Measurements from ENCODE around the gene MXD1. TPM values are rescaled to one million over a fixed set of nuclear protein-coding genes. Genes with fewer than 3 reads are reported as not detected.
"Not testable (repeated sequence)": the region's sequence is repeated elsewhere in the genome, so short reads cannot be mapped to it uniquely, and the experiment has no call there.

MXD1 gene, protein sequence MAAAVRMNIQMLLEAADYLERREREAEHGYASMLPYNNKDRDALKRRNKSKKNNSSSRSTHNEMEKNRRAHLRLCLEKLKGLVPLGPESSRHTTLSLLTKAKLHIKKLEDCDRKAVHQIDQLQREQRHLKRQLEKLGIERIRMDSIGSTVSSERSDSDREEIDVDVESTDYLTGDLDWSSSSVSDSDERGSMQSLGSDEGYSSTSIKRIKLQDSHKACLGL
- 10 to 100 TPM; 12.5 to 18.6 (median 15.7) TPM for total RNA-seq

DNA sequence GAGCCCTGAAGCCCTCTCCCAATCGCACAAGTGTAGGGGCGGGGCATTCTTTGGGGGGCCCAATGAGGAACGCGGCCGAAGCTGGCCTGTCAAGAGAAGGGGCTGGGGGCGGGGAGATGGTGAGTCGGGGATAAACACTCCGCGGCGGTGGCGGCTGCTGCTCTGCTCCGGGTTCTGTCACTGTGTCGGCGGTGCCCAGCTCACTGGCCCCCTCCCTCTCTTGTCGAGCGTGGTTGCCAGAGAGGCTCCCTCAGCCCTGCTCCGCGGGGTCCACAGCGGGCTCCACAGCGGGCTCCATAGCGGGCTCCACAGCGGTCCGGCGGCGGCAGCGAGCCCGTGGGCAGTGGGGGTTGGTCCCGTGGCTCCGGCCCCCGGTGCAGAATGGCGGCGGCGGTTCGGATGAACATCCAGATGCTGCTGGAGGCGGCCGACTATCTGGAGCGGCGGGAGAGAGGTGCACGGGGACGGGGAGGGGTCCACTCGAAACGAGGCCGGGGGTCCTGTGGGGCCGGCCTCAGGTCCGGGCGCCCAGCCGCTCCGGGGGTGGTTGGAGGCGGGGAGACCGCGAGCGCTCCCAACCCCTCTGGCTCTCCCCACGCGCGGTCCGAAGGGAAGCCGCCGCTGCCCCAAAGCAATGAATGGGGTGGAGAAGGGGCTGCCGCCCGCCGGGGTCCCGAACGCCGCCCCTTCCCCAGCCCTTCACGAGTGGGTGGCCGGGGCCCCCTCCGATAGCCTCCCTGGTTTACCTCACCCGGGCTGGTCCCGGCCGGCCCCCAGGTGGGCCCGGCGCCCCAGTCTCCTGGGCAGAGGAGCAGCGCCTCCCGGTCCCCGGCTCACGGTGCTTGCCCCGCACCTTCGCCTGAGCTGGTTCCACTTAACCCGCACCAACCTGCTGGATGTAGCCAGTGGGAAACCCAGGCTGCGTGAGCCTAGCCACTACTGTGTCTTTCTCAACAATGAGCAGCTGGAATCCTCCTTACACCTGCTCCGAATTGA lies at the start of gene MXD1:
TSS of gene MXD1 (plus strand) at position 160 of the 996 bp plus-strand sequence. CDS start at position 382, 222 bp downstream.
- peak within 1 kb of the TSS; percentile 96 for H3K27ac ChIP-seq
- H3K4me3 ChIP-seq = peak within 1 kb of the TSS; percentile 88
- WGBS = under 1% methylated on average over 19 of the region's 81 CpGs
- no peaks in the 10 kb centered on the region for H3K9me3 ChIP-seq
- no peaks in the 10 kb centered on the region for H3K27me3 ChIP-seq
- H3K4me1 ChIP-seq = peaks cover 43% of the 10 kb centered on the region
- no peak for DNase-seq (ENCODE audit: low spot score in 2 of 2)
- H3K36me3 ChIP-seq = peaks cover 15% of the 10 kb centered on the region
- peak in 1 of 3 donors; percentile 41 for TF ChIP-seq POLR2AphosphoS5 (IDR thresholded peaks at IDR 0.05)
- TF ChIP-seq EP300 (IDR thresholded peaks at IDR 0.05) = no peak
- TF ChIP-seq POLR2A (IDR thresholded peaks at IDR 0.05) = peak; percentile 87 to 97
- TF ChIP-seq, protein P1, sequence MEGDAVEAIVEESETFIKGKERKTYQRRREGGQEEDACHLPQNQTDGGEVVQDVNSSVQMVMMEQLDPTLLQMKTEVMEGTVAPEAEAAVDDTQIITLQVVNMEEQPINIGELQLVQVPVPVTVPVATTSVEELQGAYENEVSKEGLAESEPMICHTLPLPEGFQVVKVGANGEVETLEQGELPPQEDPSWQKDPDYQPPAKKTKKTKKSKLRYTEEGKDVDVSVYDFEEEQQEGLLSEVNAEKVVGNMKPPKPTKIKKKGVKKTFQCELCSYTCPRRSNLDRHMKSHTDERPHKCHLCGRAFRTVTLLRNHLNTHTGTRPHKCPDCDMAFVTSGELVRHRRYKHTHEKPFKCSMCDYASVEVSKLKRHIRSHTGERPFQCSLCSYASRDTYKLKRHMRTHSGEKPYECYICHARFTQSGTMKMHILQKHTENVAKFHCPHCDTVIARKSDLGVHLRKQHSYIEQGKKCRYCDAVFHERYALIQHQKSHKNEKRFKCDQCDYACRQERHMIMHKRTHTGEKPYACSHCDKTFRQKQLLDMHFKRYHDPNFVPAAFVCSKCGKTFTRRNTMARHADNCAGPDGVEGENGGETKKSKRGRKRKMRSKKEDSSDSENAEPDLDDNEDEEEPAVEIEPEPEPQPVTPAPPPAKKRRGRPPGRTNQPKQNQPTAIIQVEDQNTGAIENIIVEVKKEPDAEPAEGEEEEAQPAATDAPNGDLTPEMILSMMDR (IDR thresholded peaks at IDR 0.05) = no peak

DNA sequence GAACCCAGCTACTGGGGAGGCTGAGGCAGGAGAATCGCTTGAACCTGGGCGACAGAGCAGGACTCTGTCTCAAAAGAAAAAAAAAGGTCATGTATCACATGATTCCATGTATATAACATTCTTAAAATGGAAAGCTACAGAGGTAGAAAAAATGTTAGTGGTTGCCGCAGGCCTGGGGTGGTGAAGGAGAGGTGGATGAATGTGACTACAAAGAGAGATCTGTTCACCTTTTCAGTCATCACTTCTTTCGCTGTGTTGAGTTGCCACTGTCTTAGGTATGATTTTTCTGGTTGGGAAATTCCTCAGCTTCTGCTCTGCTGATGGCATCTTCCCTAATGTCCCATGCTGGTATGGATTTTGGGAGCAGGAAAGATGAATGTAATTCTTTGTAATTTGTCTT lies 26.5 kb upstream of the MXD1 start:
- TF ChIP-seq POLR2AphosphoS5 (IDR thresholded peaks at IDR 0.05) (no peak), POLR2A (IDR thresholded peaks at IDR 0.05) (no peak)
- 96% methylated on average over 4 of the region's 4 CpGs for WGBS

DNA sequence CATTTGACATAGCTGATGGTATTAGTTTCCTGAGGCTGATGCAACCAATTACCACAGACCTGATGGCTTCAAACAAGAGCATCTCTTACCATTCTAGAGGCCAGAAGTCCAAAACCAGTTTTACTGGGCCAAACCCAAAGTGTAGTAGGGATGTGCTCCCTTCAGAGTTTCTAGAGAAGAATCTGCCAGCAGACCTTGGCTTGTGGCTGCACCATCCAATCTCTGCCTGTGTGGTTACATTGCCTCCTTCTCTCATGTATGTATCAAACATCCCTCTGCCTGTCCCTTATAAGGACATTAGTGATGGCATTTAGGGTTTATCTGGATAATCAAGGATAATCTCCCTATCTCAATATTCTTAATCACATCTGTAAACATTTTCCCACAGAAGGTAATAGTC lies 25.6 kb upstream of the MXD1 start:
- TF ChIP-seq POLR2A (IDR thresholded peaks at IDR 0.05) (no peak), POLR2AphosphoS5 (IDR thresholded peaks at IDR 0.05) (no peak)
- TF ChIP-seq, protein P1 (IDR thresholded peaks at IDR 0.05) = no peak
- no peaks in the 10 kb centered on the region for H3K27me3 ChIP-seq
- peaks cover 6% of the 10 kb centered on the region for H3K4me1 ChIP-seq
- no peaks in the 10 kb centered on the region for H3K9me3 ChIP-seq
- no peak overlapping the region for H3K4me3 ChIP-seq
- no peaks in the 10 kb centered on the region for H3K36me3 ChIP-seq
- H3K27ac ChIP-seq = no peak overlapping the region
- no peak for DNase-seq (ENCODE audit: low spot score in 2 of 2)

More for the DNA sequence above, 26.5 kb upstream of the MXD1 start:
- Histone ChIP-seq H3K27ac (no peak overlapping the region), H3K9me3 (no peaks in the 10 kb centered on the region), H3K27me3 (no peaks in the 10 kb centered on the region), H3K4me1 (peaks cover 4% of the 10 kb centered on the region), H3K36me3 (no peaks in the 10 kb centered on the region), H3K4me3 (no peak overlapping the region)
- no peak for DNase-seq (ENCODE audit: low spot score in 2 of 2)

DNA sequence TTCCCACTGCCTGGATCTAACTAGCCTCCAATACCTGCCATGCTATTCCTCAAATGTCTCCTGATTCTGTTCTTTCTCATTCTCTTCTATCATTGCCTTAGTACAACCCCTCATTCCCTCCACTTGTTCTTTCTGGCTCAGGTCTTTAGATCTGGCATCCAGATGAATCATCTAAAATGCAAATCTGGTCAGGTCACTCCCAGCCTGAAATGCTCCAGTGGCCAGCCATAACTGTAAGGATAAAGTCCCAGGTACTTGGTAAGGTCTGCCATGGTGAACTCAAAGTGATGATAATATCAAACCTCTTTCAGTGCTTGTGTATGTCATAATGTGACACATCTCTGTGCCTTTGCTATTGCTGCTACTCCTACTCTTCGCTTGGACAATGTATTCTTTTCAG lies 24.0 kb upstream of the MXD1 start:
- TF ChIP-seq POLR2AphosphoS5 (IDR thresholded peaks at IDR 0.05) (no peak), POLR2A (IDR thresholded peaks at IDR 0.05) (no peak), EP300 (IDR thresholded peaks at IDR 0.05) (no peak)
- TF ChIP-seq, protein P1 (IDR thresholded peaks at IDR 0.05) = no peak
- Histone ChIP-seq H3K27ac (no peak overlapping the region), H3K4me1 (peaks cover 19% of the 10 kb centered on the region), H3K9me3 (no peaks in the 10 kb centered on the region), H3K36me3 (no peaks in the 10 kb centered on the region), H3K27me3 (no peaks in the 10 kb centered on the region), H3K4me3 (no peak overlapping the region)
- no peak for DNase-seq (ENCODE audit: low spot score in 2 of 2)
- 46% methylated on average over 1 of the region's 1 CpG for WGBS

DNA sequence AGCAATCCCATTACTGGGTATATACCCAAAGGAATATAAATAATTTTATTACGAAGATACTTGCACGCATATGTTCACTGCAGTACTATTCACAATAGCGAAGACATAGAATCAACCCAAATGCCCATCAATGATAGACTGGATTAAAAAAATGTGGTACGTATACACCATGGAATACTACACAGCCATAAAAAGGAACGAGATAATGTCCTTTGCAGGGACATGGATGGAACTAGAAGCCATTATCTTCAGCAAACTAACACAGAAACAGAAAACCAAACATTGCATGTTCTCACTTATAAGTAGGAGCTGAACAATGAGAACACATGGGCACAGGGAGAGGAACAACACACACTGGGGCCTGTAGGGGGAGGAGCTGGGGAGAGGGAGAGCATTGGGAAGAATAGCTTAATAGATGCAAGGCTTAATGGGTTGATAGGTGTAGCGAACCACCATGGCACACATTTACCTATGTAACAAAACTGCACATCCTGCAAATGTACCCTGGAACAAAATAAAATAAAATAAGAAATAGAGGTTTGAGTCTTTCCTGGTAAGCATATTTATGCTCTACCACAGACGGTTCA lies 22.0 kb upstream of the MXD1 start:
- DNase-seq (ENCODE audit: low spot score in 2 of 2); H3K9me3 ChIP-seq; H3K27me3 ChIP-seq; H3K27ac ChIP-seq: not testable (repeated sequence)
- H3K4me1 ChIP-seq = peaks cover 28% of the 10 kb centered on the region
- peaks cover 18% of the 10 kb centered on the region for H3K36me3 ChIP-seq
- peak overlapping the region; percentile 70 for H3K4me3 ChIP-seq
- 92% methylated on average over 7 of the region's 7 CpGs for WGBS
